MV-4-11 (cell line): Measurements from ENCODE around the gene MTM1.

Experiments used
- DNase-seq: peaks from one replicate; lab custom pipeline; 2025; lab: John Stamatoyannopoulos, UW

Gene MTM1

GRCh38 chrX:150568320-150569154, at the start of gene MTM1:
Gene MTM1 (plus strand): TSS chrX:150568621. CDS start chrX:150592615, 23,994 bp downstream.
- peak; percentile 95 for DNase-seq

GRCh38 chrX:150522494-150522893, 45.9 kb upstream of the MTM1 start:
- DNase-seq: no peak

GRCh38 chrX:150525061-150525919, 43.1 kb upstream of the MTM1 start:
- no peak for DNase-seq

DNA sequence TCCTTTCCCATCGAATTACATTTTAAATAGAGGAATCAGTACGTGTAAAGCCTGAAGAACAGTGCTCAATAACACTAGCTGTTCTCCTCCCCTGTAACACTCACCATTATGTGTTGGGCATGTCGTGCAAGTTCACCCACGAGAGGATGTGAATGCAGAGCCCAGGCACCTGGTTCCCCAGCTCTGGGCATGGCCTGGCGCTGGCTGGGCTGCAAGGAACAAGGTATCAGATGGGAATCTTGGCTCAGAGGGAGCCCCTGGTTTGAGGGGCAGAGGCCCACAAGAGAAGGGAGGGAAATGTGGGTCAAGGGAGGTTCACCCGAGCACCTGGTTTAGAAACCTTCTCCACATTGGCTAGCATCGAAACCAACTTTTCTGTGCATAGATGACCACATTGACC, 41.7 kb upstream of the MTM1 start:
- no peak for DNase-seq

GRCh38 chrX:150527108-150527507, 41.3 kb upstream of the MTM1 start:
- DNase-seq: peak; percentile 62

DNA sequence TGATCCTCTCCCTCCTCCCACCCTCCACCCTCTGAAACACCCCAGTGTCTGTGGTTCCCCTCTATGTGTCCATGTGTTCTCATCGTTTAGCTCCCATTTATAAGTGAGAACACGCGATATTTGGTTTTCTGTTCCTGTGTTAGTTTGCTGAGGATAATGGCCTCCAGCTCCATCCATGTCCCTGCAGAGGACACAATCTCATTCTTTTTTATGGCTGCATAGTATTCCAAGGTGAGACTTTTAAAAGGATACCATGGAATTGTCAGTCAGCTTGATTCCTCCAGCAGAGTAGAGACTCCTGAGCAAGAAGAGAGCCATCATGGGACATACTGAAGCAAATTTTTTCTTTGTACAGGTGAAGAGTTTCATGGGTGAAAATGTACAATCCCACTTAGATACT, 38.8 kb upstream of the MTM1 start:
- no peak for DNase-seq

- no peak for DNase-seq
These were observed 37.6 kb upstream of the MTM1 start for GRCh38 chrX:150530821-150531220.

- no peak for DNase-seq
These were observed 37.0 kb upstream of the MTM1 start for GRCh38 chrX:150531467-150531866.

- no peak for DNase-seq
These were observed 34.6 kb upstream of the MTM1 start for GRCh38 chrX:150533863-150534262.

GRCh38 chrX:150536455-150537116, 31.8 kb upstream of the MTM1 start:
- no peak for DNase-seq

DNA sequence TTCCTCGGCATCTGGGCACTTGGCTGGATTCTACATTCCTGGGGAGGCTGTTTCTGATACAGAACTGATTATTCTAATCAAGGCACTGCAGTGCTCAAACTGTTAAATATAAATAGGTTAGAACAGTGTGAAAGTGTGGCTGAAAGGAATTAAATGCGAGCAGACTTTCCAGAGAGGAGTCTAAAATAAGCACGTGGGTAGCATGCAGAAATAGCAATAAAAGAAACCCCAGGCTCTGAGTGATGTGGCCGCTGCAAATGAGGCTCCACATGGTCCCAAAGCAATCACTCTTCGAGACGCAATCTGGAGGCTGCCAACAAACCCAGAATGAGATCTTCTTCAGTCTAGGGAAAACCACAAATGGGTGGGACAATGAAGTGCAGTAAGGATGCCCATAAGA, 30.6 kb upstream of the MTM1 start:
- DNase-seq: no peak

DNA sequence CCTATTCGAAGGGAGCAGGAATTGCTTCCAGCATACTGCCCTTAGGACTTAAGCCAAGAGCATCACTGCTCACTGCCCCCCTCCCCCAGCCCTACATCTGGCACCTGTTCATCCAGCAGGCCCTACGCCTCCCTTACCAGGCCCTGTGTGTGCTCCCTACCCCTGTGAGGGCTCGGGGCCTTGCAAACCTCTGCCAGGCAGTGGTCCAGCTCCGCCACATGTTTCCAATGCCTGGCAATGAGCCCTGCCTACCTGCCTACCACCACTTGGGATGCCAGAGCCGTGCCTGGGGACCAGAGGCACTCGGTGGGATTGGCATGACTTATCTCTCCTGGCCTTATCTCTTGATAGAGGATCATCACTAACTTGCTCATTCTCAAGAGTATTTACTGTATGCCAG, 27.5 kb upstream of the MTM1 start:
- DNase-seq: no peak

- no peak for DNase-seq
These were observed 25.6 kb upstream of the MTM1 start for GRCh38 chrX:150542846-150543229.

GRCh38 chrX:150543230-150544155, 24.9 kb upstream of the MTM1 start:
- peak; percentile 6 for DNase-seq

GRCh38 chrX:150544222-150544787, 24.1 kb upstream of the MTM1 start:
- no peak for DNase-seq

GRCh38 chrX:150544835-150545770, 23.3 kb upstream of the MTM1 start:
- DNase-seq: no peak

DNA sequence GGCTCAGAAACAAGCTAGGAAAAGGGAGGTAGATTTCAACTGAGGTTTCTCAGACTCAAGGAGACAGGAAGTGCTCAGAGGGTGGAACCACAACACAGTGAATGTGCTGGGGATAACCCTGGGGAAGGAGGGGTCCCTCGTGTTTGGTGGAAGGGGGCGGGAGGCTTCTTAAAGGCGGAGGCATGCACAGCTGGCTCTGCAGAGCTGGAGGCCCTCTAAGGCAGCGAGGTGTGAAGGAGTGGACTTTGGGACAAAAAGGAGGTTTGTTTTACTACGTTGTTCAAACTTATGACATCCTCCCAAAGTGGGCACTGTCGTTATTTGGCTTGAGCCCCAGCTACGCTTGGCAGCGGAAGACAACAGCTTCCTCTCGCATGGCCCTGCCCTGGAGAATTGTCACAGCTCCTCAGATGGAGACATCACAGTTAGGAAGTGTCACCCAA, 21.7 kb upstream of the MTM1 start:
- no peak for DNase-seq

DNA sequence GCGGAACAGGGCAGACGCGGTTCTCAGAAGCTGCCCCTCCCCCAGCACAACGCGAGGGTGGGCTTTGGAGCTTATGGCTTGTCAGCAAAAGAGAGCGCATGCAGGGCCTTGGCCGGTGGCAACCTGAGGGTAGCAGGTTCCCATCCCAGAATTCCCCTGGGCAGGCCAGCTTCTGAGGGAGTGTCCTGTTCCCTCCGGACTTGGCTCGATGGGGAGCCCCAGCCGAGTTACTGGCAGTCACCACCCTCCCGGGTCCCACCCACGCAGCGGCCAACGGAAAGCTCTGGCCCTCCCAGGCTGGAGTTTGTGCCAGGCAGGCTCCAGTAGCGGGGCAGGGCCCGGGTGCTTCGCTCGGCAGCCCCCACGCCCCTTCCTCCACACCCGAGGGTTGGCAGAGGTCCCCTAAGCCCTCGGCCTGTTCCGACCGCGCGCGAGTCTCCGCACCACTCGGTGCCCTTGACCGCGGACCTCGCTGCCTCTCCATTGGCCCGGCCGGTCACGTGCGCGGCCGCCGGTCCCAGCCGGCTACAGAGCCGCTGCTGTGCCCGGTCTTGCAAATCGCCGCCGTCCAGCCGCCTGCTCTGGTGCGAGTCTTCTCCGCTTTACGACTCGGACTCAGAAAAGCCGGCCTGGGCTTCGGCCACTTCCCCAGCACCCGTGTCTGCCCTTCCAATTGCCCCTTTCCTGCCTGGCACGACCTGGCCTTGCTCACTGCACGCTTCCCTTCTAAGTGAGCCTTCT, 20.9 kb upstream of the MTM1 start:
- no peak for DNase-seq

DNA sequence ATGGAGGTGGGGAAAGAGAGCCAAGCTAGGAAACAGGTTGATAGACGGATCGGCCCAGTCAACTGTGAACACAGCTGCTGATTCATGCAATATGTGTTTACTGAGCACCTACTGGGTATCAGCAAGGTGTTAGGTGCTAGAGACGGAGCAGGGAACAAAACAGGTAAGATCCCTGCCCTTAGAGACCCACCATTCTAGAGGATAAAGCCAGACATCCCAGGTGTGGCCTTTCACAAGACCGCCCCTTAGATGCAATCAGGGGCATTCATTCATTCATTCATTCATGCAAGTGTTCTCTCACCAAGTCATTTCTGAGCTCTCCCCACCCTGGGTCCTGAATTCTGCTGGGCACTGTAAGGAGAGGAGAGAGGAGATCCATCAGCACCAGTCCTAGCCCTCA, 20.2 kb upstream of the MTM1 start:
- DNase-seq: no peak
